ENCODE results near the gene NDUFV2.
A peak's percentile ranks its signal among the peaks of the same experiment; 100 is the strongest.
"Not testable (repeated sequence)": the region's sequence is repeated elsewhere in the genome, so short reads cannot be mapped to it uniquely, and the experiment has no call there.

Gene NDUFV2

GRCh38 chr18:9157806-9158205 is 55.3 kb downstream of the NDUFV2 start:
- DNase-seq, result no peak

GRCh38 chr18:9160014-9160413 is 57.5 kb downstream of the NDUFV2 start:
- no peak for DNase-seq

GRCh38 chr18:9162663-9163062 is 60.2 kb downstream of the NDUFV2 start:
- not testable (repeated sequence) for DNase-seq

GRCh38 chr18:9164149-9164548 is 61.6 kb downstream of the NDUFV2 start:
- DNase-seq, result not testable (repeated sequence)

- not testable (repeated sequence) for DNase-seq
Measured at GRCh38 chr18:9165883-9166282, 63.4 kb downstream of the NDUFV2 start.

GRCh38 chr18:9169515-9169914 is 67.0 kb downstream of the NDUFV2 start:
- DNase-seq, result not testable (repeated sequence)

- not testable (repeated sequence) for DNase-seq
Measured at GRCh38 chr18:9171919-9172318, 69.4 kb downstream of the NDUFV2 start.

- no peak for DNase-seq
Measured at GRCh38 chr18:9172506-9173127, 70.1 kb downstream of the NDUFV2 start.

GRCh38 chr18:9173770-9174233 is 71.3 kb downstream of the NDUFV2 start:
- DNase-seq, result peak; percentile 28

- DNase-seq, result no peak
Measured at GRCh38 chr18:9174302-9174701, 71.8 kb downstream of the NDUFV2 start.

- no peak for DNase-seq
Measured at GRCh38 chr18:9175115-9175514, 72.6 kb downstream of the NDUFV2 start.

- DNase-seq, result no peak
Measured at GRCh38 chr18:9177031-9177430, 74.5 kb downstream of the NDUFV2 start.

- no peak for DNase-seq
Measured at GRCh38 chr18:9177466-9177865, 75.0 kb downstream of the NDUFV2 start.

GRCh38 chr18:9178557-9178956 is 76.1 kb downstream of the NDUFV2 start:
- no peak for DNase-seq

- no peak for DNase-seq
Measured at GRCh38 chr18:9181275-9181674, 78.8 kb downstream of the NDUFV2 start.

- DNase-seq, result no peak
Measured at GRCh38 chr18:9182852-9183399, 80.4 kb downstream of the NDUFV2 start.

Data from CD4-positive, alpha-beta T cell treated with Interleukin-4 for 4 hours (primary cell).